AG04449 (cell line): Measurements from ENCODE around the gene TBC1D14.

Experiments used
- CTCF ChIA-PET: fragments of 350-600 bp; formaldehyde crosslinking; extraction: SDS; loops from one replicate; lab custom pipeline; 2021; ENCODE audit warnings: antibody characterized with exemption; lab: Yijun Ruan, JAX
- POLR2A ChIA-PET: fragments of 400-600, 350-600 bp; formaldehyde crosslinking; extraction: SDS; loops from one replicate; lab custom pipeline; 2020; ENCODE audit warnings: antibody characterized with exemption, inconsistent platforms; lab: Yijun Ruan, JAX
- DNase-seq: peaks from one replicate; pipeline ENCODE4 v3.0.0-alpha.2; 2010; ENCODE audit warnings: low read depth, low spot score
- H3K4me3 ChIP-seq: 2 replicates; pipeline ENCODE4 v1.5.1; 2011; ENCODE audit warnings: low read depth, mild to moderate bottlenecking, control low read depth, low read length
- TF ChIP-seq, protein P1 (sequence below): IDR thresholded peaks from one replicate; pipeline ENCODE4 v1.5.1; 2011; ENCODE audit warnings: mild to moderate bottlenecking, moderate library complexity, low read length, control low read depth, inconsistent platforms; ENCODE audit not compliant: insufficient read depth; ENCODE audit errors: missing control alignments

TBC1D14 gene

DNA sequence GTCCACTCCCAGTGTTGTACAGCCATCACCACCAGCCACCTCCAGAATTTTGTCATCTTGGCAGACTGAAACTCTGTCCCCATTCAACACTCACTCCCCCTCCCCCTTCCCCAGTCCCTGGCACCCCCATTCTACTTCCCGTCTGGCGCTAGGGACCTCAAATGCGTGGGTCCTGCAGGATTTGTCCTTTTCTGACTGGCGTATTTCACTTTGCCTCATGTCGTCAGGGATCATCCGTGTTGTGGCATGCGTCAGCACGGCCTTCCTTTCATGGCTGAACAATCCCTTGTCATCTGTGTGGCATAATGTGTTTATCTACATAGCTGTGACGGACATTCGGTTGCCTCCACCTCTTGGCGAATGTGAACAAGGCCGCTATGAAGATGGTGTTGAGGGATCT, 139.0 kb downstream of the TBC1D14 start:
- no peak for DNase-seq
- ChIA-PET CTCF (interaction anchor here (7.1 kb wide), 1 partner anchor 21 kb away, joined by 101 read pairs; the partner anchor contains the start of gene GRPEL1), POLR2A (no interaction called here)
- TF ChIP-seq, protein P1, sequence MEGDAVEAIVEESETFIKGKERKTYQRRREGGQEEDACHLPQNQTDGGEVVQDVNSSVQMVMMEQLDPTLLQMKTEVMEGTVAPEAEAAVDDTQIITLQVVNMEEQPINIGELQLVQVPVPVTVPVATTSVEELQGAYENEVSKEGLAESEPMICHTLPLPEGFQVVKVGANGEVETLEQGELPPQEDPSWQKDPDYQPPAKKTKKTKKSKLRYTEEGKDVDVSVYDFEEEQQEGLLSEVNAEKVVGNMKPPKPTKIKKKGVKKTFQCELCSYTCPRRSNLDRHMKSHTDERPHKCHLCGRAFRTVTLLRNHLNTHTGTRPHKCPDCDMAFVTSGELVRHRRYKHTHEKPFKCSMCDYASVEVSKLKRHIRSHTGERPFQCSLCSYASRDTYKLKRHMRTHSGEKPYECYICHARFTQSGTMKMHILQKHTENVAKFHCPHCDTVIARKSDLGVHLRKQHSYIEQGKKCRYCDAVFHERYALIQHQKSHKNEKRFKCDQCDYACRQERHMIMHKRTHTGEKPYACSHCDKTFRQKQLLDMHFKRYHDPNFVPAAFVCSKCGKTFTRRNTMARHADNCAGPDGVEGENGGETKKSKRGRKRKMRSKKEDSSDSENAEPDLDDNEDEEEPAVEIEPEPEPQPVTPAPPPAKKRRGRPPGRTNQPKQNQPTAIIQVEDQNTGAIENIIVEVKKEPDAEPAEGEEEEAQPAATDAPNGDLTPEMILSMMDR: no peak
- no peak overlapping the region for H3K4me3 ChIP-seq

DNA sequence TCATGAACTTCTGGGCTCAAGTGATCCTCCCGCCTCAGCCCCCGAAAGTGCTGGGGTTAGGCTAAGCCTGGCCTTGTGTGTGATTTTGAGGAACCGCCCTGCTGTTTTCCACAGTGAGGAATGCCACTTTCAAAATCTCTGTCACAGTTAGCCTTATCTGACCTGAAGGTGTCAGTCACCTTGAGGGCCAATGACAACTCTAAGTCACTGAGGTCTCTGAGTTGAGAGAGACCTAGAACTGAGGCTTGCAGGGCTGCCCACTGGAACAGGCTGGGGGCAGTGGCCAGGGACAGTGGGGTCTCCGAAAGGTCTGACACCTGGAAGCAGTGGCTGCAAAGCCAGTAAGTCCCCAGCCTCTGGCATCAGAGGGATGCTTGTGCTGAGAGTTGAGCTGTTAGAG, 139.7 kb downstream of the TBC1D14 start:
- no peak overlapping the region for H3K4me3 ChIP-seq
- ChIA-PET CTCF (no interaction called here), POLR2A (no interaction called here)
- TF ChIP-seq, protein P1: no peak
- no peak for DNase-seq

DNA sequence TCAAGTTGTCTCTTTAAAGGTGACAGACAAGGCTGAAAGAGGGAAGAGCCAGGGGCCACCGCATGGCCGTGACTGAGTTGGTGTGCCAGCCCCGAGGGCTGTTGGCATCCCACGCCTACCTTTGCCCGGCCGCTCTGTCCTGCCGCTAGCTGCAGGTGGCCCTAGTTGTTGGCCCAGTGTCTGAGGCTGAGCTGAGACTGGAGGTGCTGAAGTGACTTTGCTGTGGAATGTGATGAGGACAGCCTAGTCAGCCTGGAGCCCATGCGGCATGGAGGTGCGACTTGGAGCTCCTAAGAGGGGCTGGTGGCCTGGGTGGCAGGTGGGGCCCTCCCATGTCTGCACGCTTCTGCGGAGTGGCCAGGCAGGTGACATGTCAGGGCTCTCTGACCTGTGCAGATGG, 140.1 kb downstream of the TBC1D14 start:
- ChIA-PET CTCF (interaction anchor here (1.4 to 1.9 kb wide), 2 partner anchors 16 to 20 kb away, joined by 4 to 9 read pairs; no protein-coding TSS in a partner anchor), POLR2A (interaction anchor here (0.7 kb wide), 1 partner anchor 18 kb away, joined by 3 read pairs; the partner anchor contains the start of gene GRPEL1)
- H3K4me3 ChIP-seq: no peak overlapping the region
- no peak for DNase-seq
- TF ChIP-seq, protein P1: no peak

DNA sequence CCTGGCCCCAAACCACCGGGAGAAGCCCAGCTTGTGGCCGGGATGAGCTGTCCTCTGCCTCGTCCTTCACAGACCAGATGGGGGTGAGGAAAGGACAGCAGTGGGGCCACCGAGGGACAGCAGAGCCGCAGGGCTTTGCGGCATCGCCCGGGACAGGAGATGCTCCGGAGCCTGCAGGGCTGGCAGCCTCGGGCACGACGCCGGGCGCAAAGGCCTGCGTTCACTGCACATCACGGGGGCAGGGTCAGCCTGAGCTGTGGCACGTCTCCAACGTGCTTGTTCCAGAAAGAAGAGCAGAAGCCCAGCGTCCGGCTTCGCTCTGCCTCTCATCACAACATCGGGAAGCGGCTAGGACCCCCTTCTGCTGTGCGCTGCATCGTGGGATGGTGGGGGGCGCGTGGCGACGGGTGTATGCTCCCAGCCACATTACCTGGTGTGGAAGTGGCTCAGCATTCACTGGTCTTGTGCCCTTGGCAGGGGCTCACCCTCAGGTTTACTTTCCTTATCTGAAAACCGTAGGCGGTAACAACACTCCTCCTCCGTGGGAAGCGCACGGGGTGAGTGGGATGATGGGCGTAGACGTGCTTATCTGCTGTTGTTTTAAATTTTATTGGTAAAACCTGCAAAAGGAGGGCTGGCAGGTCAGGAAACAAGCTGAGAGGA, 141.0 kb downstream of the TBC1D14 start:
- TF ChIP-seq, protein P1: no peak
- H3K4me3 ChIP-seq: no peak overlapping the region
- POLR2A ChIA-PET: interaction anchor here (0.7 kb wide), 1 partner anchor 17 kb away, joined by 3 read pairs; the partner anchor contains the start of gene GRPEL1
- CTCF ChIA-PET: interaction anchor here (1.4 to 1.9 kb wide), 2 partner anchors 15 to 19 kb away, joined by 4 to 9 read pairs; no protein-coding TSS in a partner anchor
- DNase-seq: no peak

DNA sequence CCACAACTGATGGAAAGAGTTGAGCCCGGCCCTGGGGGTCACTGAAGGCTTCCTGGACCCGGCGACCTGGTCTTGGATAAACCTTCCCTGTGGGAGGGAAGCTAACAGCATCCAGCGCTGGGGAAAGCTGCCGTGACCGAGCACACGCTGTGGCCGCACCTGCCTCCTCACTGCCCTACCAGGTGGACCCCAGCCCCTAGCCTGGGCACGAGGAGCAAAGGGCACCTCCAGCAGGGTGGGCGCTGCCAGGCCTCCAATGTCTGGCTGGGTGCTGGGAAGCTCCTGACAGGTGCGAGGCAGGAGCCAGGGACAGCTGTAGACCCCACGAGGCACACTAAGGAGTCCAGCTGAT, 141.5 kb downstream of the TBC1D14 start:
- ChIA-PET POLR2A (no interaction called here), CTCF (interaction anchor here (1.4 to 1.9 kb wide), 2 partner anchors 15 to 18 kb away, joined by 4 to 9 read pairs; no protein-coding TSS in a partner anchor)
- no peak for DNase-seq
- TF ChIP-seq, protein P1: no peak
- no peak overlapping the region for H3K4me3 ChIP-seq

DNA sequence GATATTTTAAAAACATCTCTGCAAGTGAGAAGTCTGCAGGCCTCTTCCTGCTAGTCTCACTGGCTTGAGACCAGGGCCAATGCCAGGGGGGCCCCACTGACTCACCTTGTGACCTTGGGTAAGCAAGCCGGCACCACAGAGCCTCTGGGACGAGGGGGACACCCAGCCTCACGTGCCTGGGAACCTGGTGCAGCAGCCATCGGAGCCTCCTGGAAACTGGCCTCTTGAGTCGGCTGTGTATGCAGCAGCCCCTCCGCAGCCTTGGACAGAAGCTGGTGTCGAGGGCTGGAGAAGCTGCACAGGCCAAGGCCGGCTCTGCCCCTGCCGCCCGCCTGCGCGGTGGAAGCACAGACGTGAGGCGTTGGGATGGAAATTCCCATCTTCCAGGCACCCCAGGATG, 142.3 kb downstream of the TBC1D14 start:
- DNase-seq: no peak
- ChIA-PET POLR2A (no interaction called here), CTCF (interaction anchor here (1.0 kb wide), 2 partner anchors 8 to 11 kb away, joined by 3 to 5 read pairs; no protein-coding TSS in a partner anchor)
- TF ChIP-seq, protein P1: no peak
- H3K4me3 ChIP-seq: no peak overlapping the region
